ENCODE results near the gene XIRP1. TPM values are rescaled to one million over a fixed set of nuclear protein-coding genes. Genes with fewer than 3 reads are reported as not detected.
"Not testable (repeated sequence)": the region's sequence is repeated elsewhere in the genome, so short reads cannot be mapped to it uniquely, and the experiment has no call there.

XIRP1 gene
- total RNA-seq, 4 donors from 2014 or later, result 0.40 TPM; not detected in 3

GRCh38 chr3:39177708-39178332 is 14.6 kb downstream of the XIRP1 start:
- peak; percentile 69 for ATAC-seq
- Histone ChIP-seq H3K9me3 (no peaks in the 10 kb centered on the region), H3K4me1 (peaks cover 2 to 65% (median 29%) of the 10 kb centered on the region in 3 donors), H3K27ac (peak overlapping the region; percentile 87 to 99 (median 95)), H3K27me3 (no peaks in the 10 kb centered on the region), H3K36me3 (no peaks in the 10 kb centered on the region), H3K4me3 (peak overlapping the region; percentile 49 to 53)
- TF ChIP-seq POLR2AphosphoS5 (IDR thresholded peaks at IDR 0.05) (peak; percentile 95), CTCF (IDR thresholded peaks at IDR 0.05) (no peak), POLR2A (IDR thresholded peaks at IDR 0.05) (peak; percentile 62 to 74), EP300 (IDR thresholded peaks at IDR 0.05) (no peak)
- 0% methylated on average over 3 to 10 of the region's 32 CpGs for WGBS, 2 donors (ENCODE audit: low coverage in 1 of 2)

DNA sequence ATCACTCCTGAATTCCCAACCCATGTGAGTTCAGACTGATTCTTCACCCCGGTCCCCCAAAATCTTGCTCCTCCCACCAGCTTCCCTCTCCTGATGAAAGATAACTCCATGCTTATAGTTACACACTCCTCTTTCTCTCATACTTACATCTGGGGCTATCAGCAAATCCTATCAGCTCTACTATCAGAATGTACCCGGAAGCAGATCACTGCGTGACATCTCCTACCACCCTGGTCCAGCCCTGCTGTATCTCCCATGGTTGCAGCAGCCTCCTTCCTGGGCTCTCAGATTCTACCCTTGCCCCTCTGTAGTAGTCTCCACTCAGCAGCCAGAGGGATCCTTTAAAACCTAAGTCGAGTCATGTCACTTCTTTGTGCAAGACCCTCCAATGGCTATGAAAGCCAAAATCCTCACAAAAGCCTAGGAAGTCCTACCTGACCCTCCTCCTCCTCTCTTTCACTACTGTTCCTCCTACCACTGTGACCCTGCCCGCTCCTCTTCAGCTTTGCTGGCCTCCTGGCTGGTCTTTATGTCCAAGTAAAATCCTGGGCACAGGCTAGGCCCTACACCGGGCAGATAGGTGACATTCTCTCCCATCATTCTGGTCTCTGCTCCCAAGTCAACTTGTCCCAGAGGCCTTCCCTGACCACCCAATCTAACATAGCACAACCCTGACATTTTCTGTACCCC is 16.2 kb downstream of the XIRP1 start:
- no peak overlapping the region for H3K4me3 ChIP-seq
- peak overlapping the region; percentile 87 to 99 (median 95) for H3K27ac ChIP-seq
- peaks cover 2 to 49% (median 24%) of the 10 kb centered on the region in 3 donors for H3K4me1 ChIP-seq
- H3K9me3 ChIP-seq, result no peaks in the 10 kb centered on the region
- H3K27me3 ChIP-seq, result no peaks in the 10 kb centered on the region
- no peak for TF ChIP-seq CTCF (IDR thresholded peaks at IDR 0.05)
- TF ChIP-seq POLR2AphosphoS5 (IDR thresholded peaks at IDR 0.05), result no peak
- ATAC-seq, result no peak
- WGBS, 2 donors (ENCODE audit: low coverage in 1 of 2), result 86 to 89% methylated on average over 4 to 6 of the region's 6 CpGs
- no peaks in the 10 kb centered on the region for H3K36me3 ChIP-seq

GRCh38 chr3:39173318-39174125 is 18.9 kb downstream of the XIRP1 start:
- TF ChIP-seq POLR2AphosphoS5 (IDR thresholded peaks at IDR 0.05) (no peak), CTCF (IDR thresholded peaks at IDR 0.05) (no peak), POLR2A (IDR thresholded peaks at IDR 0.05) (no peak), EP300 (IDR thresholded peaks at IDR 0.05) (no peak)
- H3K36me3 ChIP-seq, result no peaks in the 10 kb centered on the region
- no peak overlapping the region for H3K27ac ChIP-seq
- H3K27me3 ChIP-seq, result no peaks in the 10 kb centered on the region
- no peaks in the 10 kb centered on the region for H3K9me3 ChIP-seq
- no peak for ATAC-seq
- 82 to 88% methylated on average over 2 of the region's 2 CpGs for WGBS, 2 donors (ENCODE audit: low coverage in 1 of 2)
- H3K4me1 ChIP-seq, result peaks cover 0 to 22% (median 10%) of the 10 kb centered on the region in 3 donors
- H3K4me3 ChIP-seq, result no peak overlapping the region

DNA sequence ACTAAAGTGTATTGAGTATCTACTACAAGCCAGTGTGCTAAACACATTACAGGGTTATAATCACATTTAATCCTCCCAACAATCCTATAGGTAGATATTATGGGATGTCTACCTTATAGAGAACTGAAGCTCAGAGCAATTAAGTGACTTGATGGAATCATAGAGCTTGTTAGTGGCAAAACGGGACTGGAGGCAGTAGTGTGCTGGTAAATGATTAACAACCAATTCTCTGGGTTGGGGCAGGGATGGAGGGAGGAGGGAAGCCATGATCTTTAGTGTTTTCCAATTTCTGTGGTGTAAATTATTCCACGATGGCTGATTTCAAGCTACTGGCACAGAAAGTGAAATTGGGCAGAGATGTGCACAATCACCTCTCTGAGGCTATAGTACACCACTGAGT is 20.5 kb downstream of the XIRP1 start:
- Histone ChIP-seq H3K27ac (no peak overlapping the region), H3K4me1 (peaks cover 3 to 12% (median 4%) of the 10 kb centered on the region in 3 donors), H3K36me3 (no peaks in the 10 kb centered on the region), H3K9me3 (no peaks in the 10 kb centered on the region), H3K27me3 (no peaks in the 10 kb centered on the region), H3K4me3 (no peak overlapping the region)
- ATAC-seq, result no peak
- 64 to 83% methylated on average over 1 to 2 of the region's 2 CpGs for WGBS, 2 donors (ENCODE audit: low coverage in 1 of 2)
- TF ChIP-seq EP300 (IDR thresholded peaks at IDR 0.05) (no peak), POLR2AphosphoS5 (IDR thresholded peaks at IDR 0.05) (no peak), CTCF (IDR thresholded peaks at IDR 0.05) (no peak), POLR2A (IDR thresholded peaks at IDR 0.05) (no peak)

DNA sequence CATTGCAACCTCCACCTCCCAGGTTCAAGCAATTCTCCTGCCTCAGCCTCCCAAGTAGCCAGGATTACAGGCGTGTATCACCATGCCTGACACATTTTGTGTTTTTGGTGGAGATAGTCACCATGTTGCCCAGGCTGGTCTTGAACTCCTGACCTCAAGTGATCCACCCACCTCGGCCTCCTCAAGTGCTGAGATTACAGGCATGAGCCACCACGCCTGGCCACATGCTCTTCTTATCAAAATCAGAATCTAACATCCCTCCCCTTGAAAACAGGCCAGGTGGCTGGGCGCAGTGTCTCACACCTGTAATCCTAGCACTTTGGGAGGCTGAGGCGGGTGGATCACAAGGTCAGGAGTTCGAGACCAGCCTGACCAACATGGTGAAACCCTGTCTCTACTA is 21.5 kb downstream of the XIRP1 start:
- H3K27ac ChIP-seq, H3K36me3 ChIP-seq, H3K4me1 ChIP-seq, H3K9me3 ChIP-seq, H3K4me3 ChIP-seq, ATAC-seq, H3K27me3 ChIP-seq: not testable (repeated sequence)
- WGBS, 2 donors (ENCODE audit: low coverage in 1 of 2), result 95 to 100% methylated on average over 3 to 4 of the region's 6 CpGs

Data from gastroesophageal sphincter (tissue), 4 donors.